ENCODE measurements around the gene KIF16B. TPM values are rescaled to one million over a fixed set of nuclear protein-coding genes. Genes with fewer than 3 reads are reported as not detected.
"Not testable (repeated sequence)": the region's sequence is repeated elsewhere in the genome, so short reads cannot be mapped to it uniquely, and the experiment has no call there.

KIF16B gene
- total RNA-seq, 1 donor from 2014 or later = 27.0 TPM

DNA sequence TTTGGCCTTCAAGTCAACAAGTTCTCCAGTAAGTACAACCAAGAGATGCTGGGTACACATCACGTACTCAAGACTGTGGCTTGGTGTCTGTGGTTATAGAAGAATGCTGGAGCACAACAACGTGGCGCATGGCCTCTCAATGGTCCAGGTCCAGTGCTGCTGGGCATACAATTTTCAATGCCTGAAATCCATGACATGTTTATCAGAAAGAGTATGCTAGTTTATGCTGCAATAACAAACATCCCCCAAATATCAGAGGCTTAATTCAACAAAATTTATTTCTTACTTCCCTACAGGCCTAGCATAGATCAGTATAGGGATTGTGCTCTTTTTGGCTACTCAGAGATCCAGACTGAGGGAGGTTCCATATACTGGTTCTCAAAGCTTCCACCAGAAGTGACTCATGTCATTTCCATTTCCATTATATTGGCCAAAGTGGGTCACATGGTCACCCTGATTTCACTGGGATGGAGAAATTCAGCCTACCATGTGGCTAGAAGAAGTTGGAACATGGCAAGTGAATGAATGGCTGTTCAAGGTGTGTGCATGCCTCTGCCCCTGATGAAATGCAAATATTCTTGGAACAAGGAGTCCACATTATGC is 33.3 kb upstream of the KIF16B start:
- TF ChIP-seq, protein P1, sequence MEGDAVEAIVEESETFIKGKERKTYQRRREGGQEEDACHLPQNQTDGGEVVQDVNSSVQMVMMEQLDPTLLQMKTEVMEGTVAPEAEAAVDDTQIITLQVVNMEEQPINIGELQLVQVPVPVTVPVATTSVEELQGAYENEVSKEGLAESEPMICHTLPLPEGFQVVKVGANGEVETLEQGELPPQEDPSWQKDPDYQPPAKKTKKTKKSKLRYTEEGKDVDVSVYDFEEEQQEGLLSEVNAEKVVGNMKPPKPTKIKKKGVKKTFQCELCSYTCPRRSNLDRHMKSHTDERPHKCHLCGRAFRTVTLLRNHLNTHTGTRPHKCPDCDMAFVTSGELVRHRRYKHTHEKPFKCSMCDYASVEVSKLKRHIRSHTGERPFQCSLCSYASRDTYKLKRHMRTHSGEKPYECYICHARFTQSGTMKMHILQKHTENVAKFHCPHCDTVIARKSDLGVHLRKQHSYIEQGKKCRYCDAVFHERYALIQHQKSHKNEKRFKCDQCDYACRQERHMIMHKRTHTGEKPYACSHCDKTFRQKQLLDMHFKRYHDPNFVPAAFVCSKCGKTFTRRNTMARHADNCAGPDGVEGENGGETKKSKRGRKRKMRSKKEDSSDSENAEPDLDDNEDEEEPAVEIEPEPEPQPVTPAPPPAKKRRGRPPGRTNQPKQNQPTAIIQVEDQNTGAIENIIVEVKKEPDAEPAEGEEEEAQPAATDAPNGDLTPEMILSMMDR (IDR thresholded peaks at IDR 0.05; ENCODE audit: partially characterized antibody, unreplicated experiment) = no peak
- H3K4me1 Mint-ChIP-seq (ENCODE audit: low read depth, unreplicated experiment) = peaks cover 30% of the 10 kb centered on the region
- H3K27me3 Mint-ChIP-seq (ENCODE audit: unreplicated experiment) = no peaks in the 10 kb centered on the region
- no peak for DNase-seq
- H3K4me3 Mint-ChIP-seq (ENCODE audit: unreplicated experiment) = no peak overlapping the region
- H3K27ac Mint-ChIP-seq (ENCODE audit: unreplicated experiment) = no peak overlapping the region
- H3K36me3 Mint-ChIP-seq (ENCODE audit: unreplicated experiment) = peaks cover 8% of the 10 kb centered on the region
- H3K9me3 Mint-ChIP-seq (ENCODE audit: unreplicated experiment) = peaks cover 3% of the 10 kb centered on the region

DNA sequence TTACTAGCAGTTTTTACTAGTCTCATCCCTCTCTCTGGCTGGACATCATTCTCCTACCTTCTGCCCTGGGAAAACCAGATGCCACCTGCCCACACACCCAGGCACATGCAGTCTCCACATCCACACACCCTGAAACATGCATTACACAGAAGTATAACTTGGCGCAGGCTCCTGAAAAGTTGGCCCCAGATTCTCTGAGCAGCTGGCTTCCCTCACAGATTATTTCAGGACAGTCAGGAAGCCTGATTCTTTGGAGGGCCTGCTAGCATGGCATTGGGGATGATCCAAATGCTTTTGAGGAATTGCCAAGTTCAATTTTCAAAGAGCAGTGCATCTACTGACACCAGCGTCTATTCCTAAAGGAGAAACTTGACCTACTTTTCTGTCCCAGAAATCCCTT is 27.8 kb upstream of the KIF16B start:
- Mint-ChIP-seq H3K27me3 (ENCODE audit: unreplicated experiment) (no peaks in the 10 kb centered on the region), H3K9me3 (ENCODE audit: unreplicated experiment) (no peaks in the 10 kb centered on the region), H3K4me3 (ENCODE audit: unreplicated experiment) (no peak overlapping the region), H3K36me3 (ENCODE audit: unreplicated experiment) (no peaks in the 10 kb centered on the region), H3K4me1 (ENCODE audit: low read depth, unreplicated experiment) (peaks cover 3% of the 10 kb centered on the region), H3K27ac (ENCODE audit: unreplicated experiment) (no peak overlapping the region)
- TF ChIP-seq, protein P1 (IDR thresholded peaks at IDR 0.05; ENCODE audit: partially characterized antibody, unreplicated experiment) = no peak
- no peak for DNase-seq

DNA sequence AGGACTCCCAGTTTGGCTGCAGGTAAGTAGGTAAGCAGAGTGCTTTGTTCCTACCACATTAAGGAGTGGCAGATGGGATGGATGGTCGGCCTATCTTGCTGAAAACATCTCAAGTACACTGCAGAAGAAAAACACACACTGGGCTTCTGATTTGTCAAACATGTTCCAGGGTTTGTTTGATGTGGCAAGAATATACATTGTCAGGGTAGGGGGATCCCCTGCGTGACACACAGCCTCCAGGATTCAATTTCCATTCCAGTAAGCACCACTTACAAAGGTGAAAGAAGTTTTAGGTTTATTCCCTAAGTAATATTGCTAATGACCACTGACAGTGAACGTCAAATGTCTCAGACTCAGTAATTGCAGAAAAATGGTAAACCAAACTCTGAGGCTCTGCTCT is 26.0 kb upstream of the KIF16B start:
- no peaks in the 10 kb centered on the region for H3K9me3 Mint-ChIP-seq (ENCODE audit: unreplicated experiment)
- no peaks in the 10 kb centered on the region for H3K27me3 Mint-ChIP-seq (ENCODE audit: unreplicated experiment)
- no peaks in the 10 kb centered on the region for H3K36me3 Mint-ChIP-seq (ENCODE audit: unreplicated experiment)
- DNase-seq = no peak
- H3K27ac Mint-ChIP-seq (ENCODE audit: unreplicated experiment) = no peak overlapping the region
- H3K4me3 Mint-ChIP-seq (ENCODE audit: unreplicated experiment) = no peak overlapping the region
- H3K4me1 Mint-ChIP-seq (ENCODE audit: low read depth, unreplicated experiment) = peaks cover 6% of the 10 kb centered on the region
- TF ChIP-seq, protein P1 (IDR thresholded peaks at IDR 0.05; ENCODE audit: partially characterized antibody, unreplicated experiment) = no peak

DNA sequence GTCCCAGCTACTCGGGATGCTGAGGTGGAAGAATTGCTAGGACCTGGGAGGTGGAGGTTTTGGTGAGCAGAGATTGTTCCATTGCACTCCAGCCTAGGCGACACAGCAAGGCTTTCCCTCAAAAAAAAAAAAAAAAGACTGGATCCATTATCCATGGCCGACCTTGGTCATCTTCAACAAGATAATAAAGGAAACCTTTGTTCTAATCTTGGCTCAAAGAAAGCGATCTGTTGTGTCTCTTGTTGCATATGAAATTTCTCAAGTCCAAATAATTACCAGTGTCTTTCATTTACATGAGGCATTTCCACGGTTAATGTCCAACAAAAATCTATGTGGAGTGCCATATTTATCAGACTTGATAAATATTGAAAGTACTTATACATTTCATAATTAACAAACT is 23.7 kb upstream of the KIF16B start:
- H3K27ac Mint-ChIP-seq (ENCODE audit: unreplicated experiment) = no peak overlapping the region
- no peaks in the 10 kb centered on the region for H3K36me3 Mint-ChIP-seq (ENCODE audit: unreplicated experiment)
- H3K27me3 Mint-ChIP-seq (ENCODE audit: unreplicated experiment) = no peaks in the 10 kb centered on the region
- no peak overlapping the region for H3K4me3 Mint-ChIP-seq (ENCODE audit: unreplicated experiment)
- TF ChIP-seq, protein P1 (IDR thresholded peaks at IDR 0.05; ENCODE audit: partially characterized antibody, unreplicated experiment) = no peak
- H3K4me1 Mint-ChIP-seq (ENCODE audit: low read depth, unreplicated experiment) = peaks cover 6% of the 10 kb centered on the region
- H3K9me3 Mint-ChIP-seq (ENCODE audit: unreplicated experiment) = no peaks in the 10 kb centered on the region
- no peak for DNase-seq

DNA sequence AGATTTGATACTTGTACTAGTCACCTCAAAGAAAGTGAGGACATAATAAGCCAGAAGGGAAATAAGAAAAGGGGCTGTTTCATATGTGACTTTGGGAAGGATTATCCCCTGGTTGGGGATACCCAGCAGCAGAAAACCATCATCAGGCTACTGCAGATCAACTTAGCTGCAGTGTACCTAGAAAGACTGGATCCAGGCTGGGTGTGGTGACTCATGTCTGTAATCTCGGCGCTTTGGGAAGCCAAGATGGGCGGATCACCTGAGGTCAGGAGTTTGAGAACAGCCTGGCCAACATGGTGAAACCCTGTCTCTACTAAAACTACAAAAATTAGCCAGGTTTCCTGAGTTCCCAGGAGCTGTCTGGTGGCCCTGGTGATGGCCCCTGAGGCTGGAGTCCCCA is 23.2 kb upstream of the KIF16B start:
- not testable (repeated sequence) for H3K27me3 Mint-ChIP-seq (ENCODE audit: unreplicated experiment); H3K36me3 Mint-ChIP-seq (ENCODE audit: unreplicated experiment); H3K9me3 Mint-ChIP-seq (ENCODE audit: unreplicated experiment); H3K27ac Mint-ChIP-seq (ENCODE audit: unreplicated experiment); H3K4me1 Mint-ChIP-seq (ENCODE audit: low read depth, unreplicated experiment); H3K4me3 Mint-ChIP-seq (ENCODE audit: unreplicated experiment); DNase-seq
